HG02678 (cell line): ENCODE data around the gene LILRA2.
"Not testable (repeated sequence)": the region's sequence is repeated elsewhere in the genome, so short reads cannot be mapped to it uniquely, and the experiment has no call there.

Source experiments
- ATAC-seq: cut with Tn5 transposase; IDR thresholded peaks from one replicate; pipeline ENCODE4 v1.9.1; 2021; ENCODE audit warnings: mild to moderate bottlenecking, moderate library complexity; ENCODE audit not compliant: unreplicated experiment

LILRA2 gene

DNA sequence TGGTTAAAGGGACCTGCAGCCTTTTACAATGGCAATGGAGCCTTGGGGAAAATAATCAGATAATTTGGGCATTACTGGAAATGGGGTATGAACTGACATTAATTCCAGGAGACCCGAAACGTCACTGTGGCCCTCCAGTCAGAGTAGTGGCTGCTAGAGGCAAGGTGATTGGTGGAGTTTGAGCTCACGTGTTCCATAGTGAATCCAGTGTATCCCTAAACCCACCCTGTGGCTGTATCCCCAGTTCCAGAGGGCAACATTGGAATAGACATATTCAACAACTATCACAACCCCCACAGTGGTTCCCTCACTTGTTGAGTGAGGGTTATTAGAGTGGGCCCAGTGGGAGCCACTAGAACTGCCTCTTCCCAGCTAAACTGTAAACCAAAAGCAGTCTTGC is 3.3 kb upstream of the LILRA2 start:
- ATAC-seq, result no peak

- ATAC-seq, result not testable (repeated sequence)
These were observed 1.6 kb upstream of the LILRA2 start for GRCh38 chr19:54571715-54572615.

- ATAC-seq, result no peak
These were observed 786 bp upstream of the LILRA2 start for GRCh38 chr19:54572696-54573311.

DNA sequence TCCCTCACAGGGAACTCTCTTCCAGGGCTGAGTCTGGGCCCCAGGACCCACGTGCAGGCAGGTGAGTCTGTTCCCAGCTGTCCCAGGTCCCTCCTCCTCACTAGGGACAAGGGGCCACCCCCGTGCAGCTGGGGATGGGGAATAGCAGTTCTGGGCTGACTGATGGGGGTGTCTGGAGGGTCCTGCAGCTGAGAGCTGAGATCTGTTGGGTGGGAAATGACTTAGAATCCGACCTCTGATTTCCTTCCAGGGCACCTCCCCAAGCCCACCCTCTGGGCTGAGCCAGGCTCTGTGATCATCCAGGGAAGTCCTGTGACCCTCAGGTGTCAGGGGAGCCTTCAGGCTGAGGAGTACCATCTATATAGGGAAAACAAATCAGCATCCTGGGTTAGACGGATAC is 461 bp downstream of the LILRA2 start:
- ATAC-seq, result no peak

DNA sequence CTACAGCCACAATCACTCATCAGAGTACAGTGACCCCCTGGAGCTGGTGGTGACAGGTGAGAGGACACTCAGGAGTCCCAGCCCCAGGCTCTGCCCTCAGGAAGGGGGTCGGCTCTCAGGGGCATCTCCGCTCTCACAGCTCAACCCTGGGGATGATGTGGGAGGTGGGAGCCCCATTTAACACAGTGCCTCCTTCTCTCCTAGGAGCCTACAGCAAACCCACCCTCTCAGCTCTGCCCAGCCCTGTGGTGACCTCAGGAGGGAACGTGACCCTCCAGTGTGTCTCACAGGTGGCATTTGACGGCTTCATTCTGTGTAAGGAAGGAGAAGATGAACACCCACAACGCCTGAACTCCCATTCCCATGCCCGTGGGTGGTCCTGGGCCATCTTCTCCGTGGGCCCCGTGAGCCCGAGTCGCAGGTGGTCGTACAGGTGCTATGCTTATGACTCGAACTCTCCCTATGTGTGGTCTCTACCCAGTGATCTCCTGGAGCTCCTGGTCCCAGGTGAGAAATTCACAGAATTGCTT is 1.0 kb downstream of the LILRA2 start:
- ATAC-seq, result no peak

DNA sequence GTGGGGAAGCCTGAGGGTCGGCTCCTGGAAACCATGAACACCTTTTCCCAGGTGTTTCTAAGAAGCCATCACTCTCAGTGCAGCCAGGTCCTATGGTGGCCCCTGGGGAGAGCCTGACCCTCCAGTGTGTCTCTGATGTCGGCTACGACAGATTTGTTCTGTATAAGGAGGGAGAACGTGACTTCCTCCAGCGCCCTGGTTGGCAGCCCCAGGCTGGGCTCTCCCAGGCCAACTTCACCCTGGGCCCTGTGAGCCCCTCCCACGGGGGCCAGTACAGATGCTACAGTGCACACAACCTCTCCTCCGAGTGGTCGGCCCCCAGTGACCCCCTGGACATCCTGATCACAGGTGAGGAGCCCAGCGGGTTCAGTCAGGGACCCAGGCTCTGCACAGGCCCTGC is 1.6 kb downstream of the LILRA2 start:
- ATAC-seq, result not testable (repeated sequence)

- ATAC-seq, result no peak
These were observed 2.9 kb downstream of the LILRA2 start for GRCh38 chr19:54576411-54576976.

- no peak for ATAC-seq
These were observed 3.7 kb downstream of the LILRA2 start for GRCh38 chr19:54577334-54577733.

GRCh38 chr19:54578268-54578667 is 4.7 kb downstream of the LILRA2 start:
- not testable (repeated sequence) for ATAC-seq

- ATAC-seq, result no peak
These were observed 12.8 kb downstream of the LILRA2 start for GRCh38 chr19:54586397-54586796.

DNA sequence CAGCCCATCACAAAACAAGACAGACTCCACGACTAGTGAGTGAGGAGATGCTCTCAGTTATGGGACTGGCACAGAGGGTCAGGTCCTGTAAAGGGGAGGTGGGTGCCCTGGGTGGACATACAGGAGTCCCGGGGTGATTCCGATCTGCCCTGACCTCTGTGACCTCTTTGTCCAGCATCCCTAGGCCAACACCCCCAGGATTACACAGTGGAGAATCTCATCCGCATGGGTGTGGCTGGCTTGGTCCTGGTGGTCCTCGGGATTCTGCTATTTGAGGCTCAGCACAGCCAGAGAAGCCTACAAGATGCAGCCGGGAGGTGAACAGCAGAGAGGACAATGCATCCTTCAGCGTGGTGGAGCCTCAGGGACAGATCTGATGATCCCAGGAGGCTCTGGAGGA is 13.4 kb downstream of the LILRA2 start:
- ATAC-seq, result no peak

DNA sequence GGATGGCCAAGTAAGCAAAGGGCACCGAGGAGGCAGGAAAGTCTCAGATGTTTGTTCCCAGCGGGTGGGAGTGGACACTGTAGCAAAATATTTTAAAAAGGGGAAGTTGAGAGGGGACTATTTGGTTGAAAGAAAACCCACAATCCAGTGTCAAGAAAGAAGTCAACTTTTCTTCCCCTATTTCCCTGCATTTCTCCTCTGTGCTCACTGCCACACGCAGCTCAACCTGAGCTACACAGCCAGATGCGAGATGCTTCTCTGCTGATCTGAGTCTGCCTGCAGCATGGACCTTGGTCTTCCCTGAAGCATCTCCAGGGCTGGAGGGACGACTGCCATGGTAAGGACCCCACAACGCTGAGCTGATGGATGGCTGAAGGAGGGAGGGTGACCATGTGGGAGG is 19.9 kb downstream of the LILRA2 start, which contains the start of gene LILRA1:
Gene LILRA1, plus strand, starts transcription at position 188 of the 400 bp plus-strand sequence. CDS start 613 bp downstream, outside the sequence.
- not testable (repeated sequence) for ATAC-seq

GRCh38 chr19:54593931-54594626 is 20.5 kb downstream of the LILRA2 start:
- not testable (repeated sequence) for ATAC-seq

- ATAC-seq, result no peak
These were observed 21.1 kb downstream of the LILRA2 start for GRCh38 chr19:54594737-54595136.

DNA sequence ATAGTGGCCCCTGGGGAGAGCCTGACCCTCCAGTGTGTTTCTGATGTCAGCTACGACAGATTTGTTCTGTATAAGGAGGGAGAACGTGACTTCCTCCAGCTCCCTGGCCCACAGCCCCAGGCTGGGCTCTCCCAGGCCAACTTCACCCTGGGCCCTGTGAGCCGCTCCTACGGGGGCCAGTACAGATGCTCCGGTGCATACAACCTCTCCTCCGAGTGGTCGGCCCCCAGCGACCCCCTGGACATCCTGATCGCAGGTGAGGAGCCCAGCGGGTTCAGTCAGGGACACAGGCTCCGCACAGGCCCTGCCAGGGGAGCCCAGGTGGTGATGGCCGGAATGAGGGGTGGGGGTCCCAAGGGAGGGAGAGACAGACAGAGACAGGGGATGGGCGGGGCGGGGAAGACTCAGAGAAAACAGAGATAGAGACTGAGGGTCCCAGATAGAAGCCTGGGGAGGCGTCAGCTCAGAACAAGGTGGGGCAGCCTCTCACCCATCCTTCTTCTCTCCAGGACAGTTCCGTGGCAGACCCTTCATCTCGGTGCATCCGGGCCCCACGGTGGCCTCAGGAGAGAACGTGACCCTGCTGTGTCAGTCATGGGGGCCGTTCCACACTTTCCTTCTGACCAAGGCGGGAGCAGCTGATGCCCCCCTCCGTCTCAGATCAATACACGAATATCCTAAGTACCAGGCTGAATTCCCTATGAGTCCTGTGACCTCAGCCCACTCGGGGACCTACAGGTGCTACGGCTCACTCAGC is 22.3 kb downstream of the LILRA2 start:
- ATAC-seq, result not testable (repeated sequence)

DNA sequence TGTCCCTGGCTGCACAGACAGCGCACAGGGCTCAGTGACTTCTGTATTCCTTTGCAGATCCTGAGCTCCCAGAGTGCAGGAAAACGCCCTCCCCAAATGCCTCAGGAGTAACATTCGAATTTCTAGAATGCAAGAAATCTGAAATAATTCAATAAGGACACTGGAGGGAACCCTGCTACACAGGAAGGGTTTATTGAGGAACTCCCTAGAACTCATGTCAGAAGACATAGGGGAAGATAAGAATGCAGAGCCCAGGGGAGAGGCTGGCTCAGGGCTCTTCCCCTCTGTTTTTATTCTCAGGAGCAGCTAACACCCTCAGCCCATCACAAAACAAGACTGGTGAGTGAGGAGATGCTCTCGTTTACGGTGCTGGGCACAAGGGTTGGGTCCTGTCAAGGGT is 26.6 kb downstream of the LILRA2 start:
- ATAC-seq, result no peak

DNA sequence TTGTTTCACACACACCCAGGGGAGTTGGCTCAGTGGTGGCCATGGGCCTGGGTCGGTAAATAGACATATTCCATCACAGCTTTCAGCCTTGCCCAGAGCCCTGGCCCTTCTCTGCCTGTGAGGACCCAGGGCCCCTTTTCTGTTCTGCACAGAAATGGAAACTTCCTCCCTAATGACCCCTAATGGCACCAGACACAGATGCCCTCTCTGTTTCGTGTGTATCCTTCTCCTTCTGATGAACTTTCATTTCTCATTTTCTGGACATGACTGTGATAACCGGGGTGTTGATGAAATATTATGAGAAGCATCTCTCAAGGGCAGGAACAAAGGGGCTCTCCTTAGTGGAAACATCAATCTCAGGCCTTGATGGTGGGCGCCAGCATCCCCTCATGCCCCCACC is 32.6 kb downstream of the LILRA2 start:
- ATAC-seq, result no peak

GRCh38 chr19:54606891-54607784 is 33.5 kb downstream of the LILRA2 start:
- peak; percentile 67 for ATAC-seq

DNA sequence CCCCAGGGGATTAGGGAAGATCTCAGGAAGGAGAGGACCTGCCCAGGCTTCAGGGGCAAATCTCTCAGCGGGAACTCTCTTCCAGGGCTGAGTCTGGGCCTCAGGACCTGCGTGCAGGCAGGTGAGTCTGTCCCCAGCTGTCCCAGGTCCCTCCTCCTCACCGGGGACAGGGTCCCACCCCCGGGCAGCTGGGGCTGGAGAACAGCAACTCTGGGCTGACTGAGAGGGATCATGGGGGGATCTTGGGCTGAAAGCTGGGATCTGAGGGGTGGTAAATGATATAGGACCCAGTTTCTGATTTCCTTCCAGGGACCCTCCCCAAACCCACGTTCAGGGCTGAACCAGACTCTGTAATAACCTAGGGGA is 34.2 kb downstream of the LILRA2 start:
- ATAC-seq, result no peak
